ENCODE results near the gene LRCH4.

Gene LRCH4

GRCh38 chr7:100582041-100582579 lies 3.8 kb downstream of the LRCH4 start:
- TF ChIP-seq CTCF (conservative IDR thresholded peaks at IDR 0.05; ENCODE audit: low read depth, low read length) = no peak
- DNase-seq (ENCODE audit: low read depth) = no peak
- H3K4me3 ChIP-seq (ENCODE audit: low read depth, low read length) = no peak overlapping the region

- TF ChIP-seq CTCF (conservative IDR thresholded peaks at IDR 0.05; ENCODE audit: low read depth, low read length) = no peak
- H3K4me3 ChIP-seq (ENCODE audit: low read depth, low read length) = no peak overlapping the region
- DNase-seq (ENCODE audit: low read depth) = no peak
Observed at GRCh38 chr7:100580466-100581283, 5.3 kb downstream of the LRCH4 start.

GRCh38 chr7:100578246-100579183 lies 7.4 kb downstream of the LRCH4 start:
- no peak overlapping the region for H3K4me3 ChIP-seq (ENCODE audit: low read depth, low read length)
- no peak for DNase-seq (ENCODE audit: low read depth)
- TF ChIP-seq CTCF (conservative IDR thresholded peaks at IDR 0.05; ENCODE audit: low read depth, low read length) = no peak

- no peak for TF ChIP-seq CTCF (conservative IDR thresholded peaks at IDR 0.05; ENCODE audit: low read depth, low read length)
- H3K4me3 ChIP-seq (ENCODE audit: low read depth, low read length) = no peak overlapping the region
- no peak for DNase-seq (ENCODE audit: low read depth)
Observed at GRCh38 chr7:100577507-100577906, 8.4 kb downstream of the LRCH4 start.

- TF ChIP-seq CTCF (conservative IDR thresholded peaks at IDR 0.05; ENCODE audit: low read depth, low read length) = no peak
Observed at GRCh38 chr7:100577103-100577502, 8.8 kb downstream of the LRCH4 start.

GRCh38 chr7:100576384-100576993 lies 9.4 kb downstream of the LRCH4 start:
- TF ChIP-seq CTCF (conservative IDR thresholded peaks at IDR 0.05; ENCODE audit: low read depth, low read length) = no peak
- H3K4me3 ChIP-seq (ENCODE audit: low read depth, low read length) = no peak overlapping the region
- no peak for DNase-seq (ENCODE audit: low read depth)

More at GRCh38 chr7:100577103-100577502, 8.8 kb downstream of the LRCH4 start:
- DNase-seq (ENCODE audit: low read depth) = no peak
- no peak overlapping the region for H3K4me3 ChIP-seq (ENCODE audit: low read depth, low read length)

Data from choroid plexus epithelial cell (primary cell).